Measurements from ENCODE around the gene SPSB1. TPM values are rescaled to one million over a fixed set of nuclear protein-coding genes. Genes with fewer than 3 reads are reported as not detected.

SPSB1 gene
- total and polyA plus RNA-seq, 2 experiments from 2014 or later: 2.4 to 6.8 TPM

DNA sequence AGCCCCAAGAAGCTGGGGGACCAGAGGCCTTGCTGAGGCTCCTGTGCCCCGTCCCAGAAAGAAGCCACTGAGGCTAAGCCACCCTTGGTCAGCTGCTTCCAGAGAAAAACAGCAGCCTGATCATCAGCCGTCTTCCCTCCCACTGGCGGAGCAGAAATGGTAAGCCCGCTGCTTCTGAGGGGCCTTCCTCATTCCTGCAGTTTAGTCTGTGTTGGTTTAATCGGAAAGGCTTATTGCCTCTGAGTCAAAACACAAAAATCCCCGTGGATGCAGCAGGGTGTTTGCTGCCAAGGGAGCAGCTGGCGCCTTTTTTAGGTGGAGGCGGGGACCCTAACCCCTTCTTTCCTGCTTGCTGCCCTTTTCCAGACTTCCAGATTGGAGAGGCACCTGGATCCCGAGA, 33.9 kb downstream of the SPSB1 start:
- Histone ChIP-seq H3K27me3 (ENCODE audit: insufficient read depth) (no peaks in the 10 kb centered on the region), H3K27ac (ENCODE audit: low read depth) (no peak overlapping the region), H4K20me1 (replicated peaks; ENCODE audit: insufficient read depth) (no peaks in the 10 kb centered on the region), H3K4me2 (no peak overlapping the region), H2AFZ (no peak overlapping the region), H3K79me2 (replicated peaks; ENCODE audit: insufficient read depth) (no peaks in the 10 kb centered on the region), H3K4me1 (ENCODE audit: insufficient read depth) (0 out of 2 replicates have a peak, but pooled peaks cover under 1% of the 10 kb centered on the region), H3K36me3 (ENCODE audit: insufficient read depth) (no peaks in the 10 kb centered on the region), H3K4me3 (no peak overlapping the region), H3F3A (replicated peaks; ENCODE audit: low read depth) (no peaks in the 10 kb centered on the region), H3K9me2 (ENCODE audit: insufficient read depth) (no peaks in the 10 kb centered on the region)
- H3K36me3 Mint-ChIP-seq (ENCODE audit: low read depth): no peaks in the 10 kb centered on the region
- no peak overlapping the region for H3K4me3 Mint-ChIP-seq
- no peaks in the 10 kb centered on the region for H3K9me3 Mint-ChIP-seq
- peaks cover 9% of the 10 kb centered on the region for H3K27me3 Mint-ChIP-seq (ENCODE audit: insufficient read depth, low read depth, poor library complexity)
- TF ChIP-seq ZNF462 (CRISPR knock-in tag; IDR thresholded peaks at IDR 0.05) (no peak), ZNF114 (CRISPR knock-in tag; IDR thresholded peaks at IDR 0.05) (no peak), STAT1 (IDR thresholded peaks at IDR 0.05; ENCODE audit: unreplicated experiment) (no peak), CREB1 (CRISPR knock-in tag; IDR thresholded peaks at IDR 0.05; ENCODE audit: low read depth) (no peak), EZH2phosphoT487 (IDR thresholded peaks at IDR 0.05; ENCODE audit: unreplicated experiment) (no peak), JUNB (IDR thresholded peaks at IDR 0.05; ENCODE audit: unreplicated experiment) (no peak), NANOG (IDR thresholded peaks at IDR 0.05; ENCODE audit: borderline replicate concordance) (no peak)
- TF ChIP-seq, protein P1, sequence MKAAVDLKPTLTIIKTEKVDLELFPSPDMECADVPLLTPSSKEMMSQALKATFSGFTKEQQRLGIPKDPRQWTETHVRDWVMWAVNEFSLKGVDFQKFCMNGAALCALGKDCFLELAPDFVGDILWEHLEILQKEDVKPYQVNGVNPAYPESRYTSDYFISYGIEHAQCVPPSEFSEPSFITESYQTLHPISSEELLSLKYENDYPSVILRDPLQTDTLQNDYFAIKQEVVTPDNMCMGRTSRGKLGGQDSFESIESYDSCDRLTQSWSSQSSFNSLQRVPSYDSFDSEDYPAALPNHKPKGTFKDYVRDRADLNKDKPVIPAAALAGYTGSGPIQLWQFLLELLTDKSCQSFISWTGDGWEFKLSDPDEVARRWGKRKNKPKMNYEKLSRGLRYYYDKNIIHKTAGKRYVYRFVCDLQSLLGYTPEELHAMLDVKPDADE (IDR thresholded peaks at IDR 0.05): no peak
- TF ChIP-seq, protein P2, sequence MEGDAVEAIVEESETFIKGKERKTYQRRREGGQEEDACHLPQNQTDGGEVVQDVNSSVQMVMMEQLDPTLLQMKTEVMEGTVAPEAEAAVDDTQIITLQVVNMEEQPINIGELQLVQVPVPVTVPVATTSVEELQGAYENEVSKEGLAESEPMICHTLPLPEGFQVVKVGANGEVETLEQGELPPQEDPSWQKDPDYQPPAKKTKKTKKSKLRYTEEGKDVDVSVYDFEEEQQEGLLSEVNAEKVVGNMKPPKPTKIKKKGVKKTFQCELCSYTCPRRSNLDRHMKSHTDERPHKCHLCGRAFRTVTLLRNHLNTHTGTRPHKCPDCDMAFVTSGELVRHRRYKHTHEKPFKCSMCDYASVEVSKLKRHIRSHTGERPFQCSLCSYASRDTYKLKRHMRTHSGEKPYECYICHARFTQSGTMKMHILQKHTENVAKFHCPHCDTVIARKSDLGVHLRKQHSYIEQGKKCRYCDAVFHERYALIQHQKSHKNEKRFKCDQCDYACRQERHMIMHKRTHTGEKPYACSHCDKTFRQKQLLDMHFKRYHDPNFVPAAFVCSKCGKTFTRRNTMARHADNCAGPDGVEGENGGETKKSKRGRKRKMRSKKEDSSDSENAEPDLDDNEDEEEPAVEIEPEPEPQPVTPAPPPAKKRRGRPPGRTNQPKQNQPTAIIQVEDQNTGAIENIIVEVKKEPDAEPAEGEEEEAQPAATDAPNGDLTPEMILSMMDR (conservative IDR thresholded peaks at IDR 0.05; ENCODE audit: low read depth in 2 of 2): no peak
- H3K4me1 Mint-ChIP-seq: peaks cover 10% of the 10 kb centered on the region
- H3K27ac Mint-ChIP-seq: no peak overlapping the region
- no peak for ATAC-seq
- no peak for DNase-seq (ENCODE audit: low spot score)

Measured in GM23338 (cell line).